Muscle of leg (tissue), 11 donors: ENCODE results near the gene H6PD. TPM values are rescaled to one million over a fixed set of nuclear protein-coding genes. Genes with fewer than 3 reads are reported as not detected.

Source experiments
- DNase-seq: peaks from one replicate; pipeline ENCODE4 v3.0.0; 2013
- H3K27ac ChIP-seq: one replicate; pipeline ENCODE4 v1.5.1; 2013; ENCODE audit warnings: mild to moderate bottlenecking, low read length, control low read depth
- H3K27me3 ChIP-seq: one replicate; pipeline ENCODE4 v1.6.1; 2013; ENCODE audit warnings: low read length; ENCODE audit not compliant: control insufficient read depth, insufficient read depth
- H3K36me3 ChIP-seq: one replicate; pipeline ENCODE4 v1.6.1; 2013; ENCODE audit warnings: low read length; ENCODE audit not compliant: control insufficient read depth, insufficient read depth
- H3K4me1 ChIP-seq: one replicate; pipeline ENCODE4 v1.6.1; 2013; ENCODE audit warnings: low read length; ENCODE audit not compliant: control insufficient read depth, insufficient read depth
- H3K4me3 ChIP-seq: one replicate; pipeline ENCODE4 v1.5.1; 2013; ENCODE audit warnings: low read length, control low read depth
- H3K9me3 ChIP-seq: replicated peaks from 2 replicates; pipeline ENCODE4 v1.6.1; 2013; ENCODE audit warnings: low read depth, low read length; ENCODE audit not compliant: control insufficient read depth
- WGBS: methylation state at CpG from one replicate; pipeline ENCODE4 v1.1.5; 2013; ENCODE audit warnings: missing lambda C conversion rate; ENCODE audit not compliant: insufficient coverage; 5-methylcytosine and 5-hydroxymethylcytosine counted together
- polyA plus RNA-seq, 8 donors: library from polyadenylated mRNA; unstranded; fragments of 120-200 nt; gene quantifications; one replicate each; pipeline versions ENCODE4 v1.2.1 to v1.2.3, GENCODE V29; 2013; ENCODE audit warnings: inconsistent platforms in 1 of 8, low replicate concordance in 1 of 8; ENCODE audit not compliant: insufficient read length in 8 of 8, insufficient read depth in 1 of 8
- total RNA-seq: library from RNA; stranded (reverse); fragments of 120-200 nt; gene quantifications from one replicate; pipeline ENCODE4 v1.2.4, GENCODE V29; 2013

Gene H6PD
- total and polyA plus RNA-seq, 9 donors, result 24.1 to 49.1 (median 36.5) TPM

- WGBS, result no CpG with 5 or more reads among the region's 4 CpGs
- H3K27ac ChIP-seq, result no peak overlapping the region
- H3K36me3 ChIP-seq, result no peaks in the 10 kb centered on the region
- no peak for DNase-seq
- peaks cover 3% of the 10 kb centered on the region for H3K4me1 ChIP-seq
- no peaks in the 10 kb centered on the region for H3K27me3 ChIP-seq
- H3K4me3 ChIP-seq, result no peak overlapping the region
- H3K9me3 ChIP-seq, result no peaks in the 10 kb centered on the region
These were observed 6.0 kb upstream of the H6PD start for GRCh38 chr1:9228609-9229008.

- DNase-seq, result no peak
- H3K9me3 ChIP-seq, result no peaks in the 10 kb centered on the region
- WGBS, result 100% methylated on average over 1 of the region's 6 CpGs
These were observed 5.0 kb upstream of the H6PD start for GRCh38 chr1:9229549-9229948.

GRCh38 chr1:9230869-9231533 lies 3.6 kb upstream of the H6PD start:
- Histone ChIP-seq H3K4me1 (peaks cover 16% of the 10 kb centered on the region), H3K27ac (no peak overlapping the region), H3K4me3 (no peak overlapping the region), H3K9me3 (no peaks in the 10 kb centered on the region), H3K36me3 (no peaks in the 10 kb centered on the region), H3K27me3 (no peaks in the 10 kb centered on the region)
- WGBS, result 78% methylated on average over 5 of the region's 7 CpGs
- no peak for DNase-seq

More at GRCh38 chr1:9229549-9229948, 5.0 kb upstream of the H6PD start:
- no peaks in the 10 kb centered on the region for H3K36me3 ChIP-seq
- no peak overlapping the region for H3K27ac ChIP-seq
- peaks cover 7% of the 10 kb centered on the region for H3K4me1 ChIP-seq
- H3K27me3 ChIP-seq, result no peaks in the 10 kb centered on the region
- no peak overlapping the region for H3K4me3 ChIP-seq

GRCh38 chr1:9231648-9232332 lies 2.8 kb upstream of the H6PD start:
- no peak for DNase-seq
- peaks cover 20% of the 10 kb centered on the region for H3K4me1 ChIP-seq
- H3K9me3 ChIP-seq, result no peaks in the 10 kb centered on the region
- no peaks in the 10 kb centered on the region for H3K36me3 ChIP-seq
- H3K27ac ChIP-seq, result no peak overlapping the region
- H3K27me3 ChIP-seq, result no peaks in the 10 kb centered on the region
- WGBS, result 51% methylated on average over 9 of the region's 13 CpGs
- H3K4me3 ChIP-seq, result no peak overlapping the region

- Histone ChIP-seq H3K4me1 (peaks cover 27% of the 10 kb centered on the region), H3K27me3 (no peaks in the 10 kb centered on the region), H3K36me3 (peaks cover 4% of the 10 kb centered on the region), H3K27ac (peak overlapping the region; percentile 42), H3K9me3 (no peaks in the 10 kb centered on the region), H3K4me3 (no peak overlapping the region)
- DNase-seq, result peak; percentile 55
- 42% methylated on average over 10 of the region's 20 CpGs for WGBS
These were observed 1.2 kb upstream of the H6PD start for GRCh38 chr1:9233241-9233941.

GRCh38 chr1:9233942-9234222 lies 692 bp upstream of the H6PD start:
- Histone ChIP-seq H3K9me3 (no peaks in the 10 kb centered on the region), H3K27me3 (no peaks in the 10 kb centered on the region), H3K4me3 (peak overlapping the region; percentile 54), H3K27ac (peak overlapping the region; percentile 81), H3K4me1 (peaks cover 29% of the 10 kb centered on the region), H3K36me3 (peaks cover 4% of the 10 kb centered on the region)
- no CpG with 5 or more reads among the region's 3 CpGs for WGBS
- DNase-seq, result no peak

GRCh38 chr1:9235096-9235459 lies 504 bp downstream of the H6PD start:
- Histone ChIP-seq H3K27ac (peak overlapping the region; percentile 89), H3K9me3 (no peaks in the 10 kb centered on the region), H3K4me3 (peak overlapping the region; percentile 76), H3K27me3 (no peaks in the 10 kb centered on the region), H3K36me3 (peaks cover 6% of the 10 kb centered on the region), H3K4me1 (peaks cover 38% of the 10 kb centered on the region)
- DNase-seq, result peak; percentile 81
- WGBS, result under 1% methylated on average over 28 of the region's 28 CpGs

- Histone ChIP-seq H3K9me3 (no peaks in the 10 kb centered on the region), H3K27ac (peak overlapping the region; percentile 89), H3K27me3 (no peaks in the 10 kb centered on the region), H3K4me1 (peaks cover 43% of the 10 kb centered on the region), H3K36me3 (peaks cover 11% of the 10 kb centered on the region), H3K4me3 (peak overlapping the region; percentile 76)
- WGBS, result 64% methylated on average over 4 of the region's 10 CpGs
- no peak for DNase-seq
These were observed 986 bp downstream of the H6PD start for GRCh38 chr1:9235560-9235959.

GRCh38 chr1:9238134-9238533 lies 3.6 kb downstream of the H6PD start:
- DNase-seq, result no peak
- peaks cover 17% of the 10 kb centered on the region for H3K36me3 ChIP-seq
- H3K4me3 ChIP-seq, result no peak overlapping the region
- peaks cover 61% of the 10 kb centered on the region for H3K4me1 ChIP-seq
- H3K9me3 ChIP-seq, result no peaks in the 10 kb centered on the region
- 62% methylated on average over 6 of the region's 6 CpGs for WGBS
- peak overlapping the region; percentile 82 for H3K27ac ChIP-seq
- no peaks in the 10 kb centered on the region for H3K27me3 ChIP-seq

- Histone ChIP-seq H3K4me3 (no peak overlapping the region), H3K27ac (peak overlapping the region; percentile 82), H3K9me3 (no peaks in the 10 kb centered on the region), H3K4me1 (peaks cover 59% of the 10 kb centered on the region), H3K36me3 (peaks cover 17% of the 10 kb centered on the region), H3K27me3 (no peaks in the 10 kb centered on the region)
- WGBS, result 71% methylated on average over 1 of the region's 4 CpGs
- DNase-seq, result peak; percentile 73
These were observed 4.0 kb downstream of the H6PD start for GRCh38 chr1:9238550-9238949.
